COLO829 (cell line): ENCODE measurements around the gene ERVK3-1.
A peak's percentile ranks its signal among the peaks of the same experiment; 100 is the strongest.
"Not testable (repeated sequence)": the region's sequence is repeated elsewhere in the genome, so short reads cannot be mapped to it uniquely, and the experiment has no call there.

Experiments used
- DNase-seq: peaks from one replicate; pipeline ENCODE4 v3.0.0; 2012; ENCODE audit warnings: low spot score

The ERVK3-1 gene

DNA sequence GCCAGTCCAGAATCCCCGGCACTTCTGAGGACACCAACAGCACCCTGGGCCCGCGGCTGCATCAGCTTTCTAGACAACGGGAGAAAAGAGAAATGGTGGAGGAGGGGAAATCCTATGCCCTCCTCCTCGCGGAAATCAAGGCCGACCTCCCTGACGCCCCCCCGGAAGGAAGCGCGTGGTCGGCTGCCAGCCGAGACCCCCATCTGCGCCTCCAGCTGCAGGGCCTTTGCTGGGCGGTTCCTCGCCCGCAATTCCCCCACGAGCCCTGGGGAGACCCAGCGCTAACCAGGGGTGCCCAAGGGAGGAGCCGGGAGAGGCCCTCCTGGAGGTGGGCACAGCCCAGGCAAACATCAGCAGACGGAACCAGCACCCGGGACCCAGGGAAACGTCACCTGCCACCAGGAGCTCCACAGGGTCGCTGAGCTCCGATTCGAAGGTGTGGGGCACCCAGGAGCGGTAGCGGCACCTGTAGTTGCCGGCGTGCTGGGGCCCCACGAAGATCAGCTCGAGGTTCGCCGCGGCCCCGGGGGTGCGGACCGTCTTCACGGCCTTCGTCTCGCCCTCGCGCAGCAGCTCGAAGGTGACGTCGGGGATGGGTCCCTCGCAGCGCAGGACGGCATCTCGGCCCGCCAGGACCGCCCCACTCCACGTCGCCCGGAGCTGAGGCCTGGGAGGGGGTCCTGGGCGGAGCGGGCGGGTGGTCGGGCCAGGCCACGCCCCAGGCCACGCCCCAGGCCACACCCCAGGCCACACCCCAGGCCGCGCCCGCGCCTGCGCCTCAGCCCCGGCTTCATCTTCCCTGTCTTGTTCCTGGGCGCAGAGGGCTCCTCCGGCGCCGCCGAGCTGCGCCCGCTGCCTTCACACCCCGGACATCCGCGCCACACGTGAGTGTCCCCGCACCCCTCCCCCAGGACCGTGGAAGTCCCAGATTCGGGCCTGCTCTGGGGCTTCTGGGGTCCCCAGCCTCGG lies 42.1 kb downstream of the ERVK3-1 start:
- DNase-seq: peak; percentile 63

DNA sequence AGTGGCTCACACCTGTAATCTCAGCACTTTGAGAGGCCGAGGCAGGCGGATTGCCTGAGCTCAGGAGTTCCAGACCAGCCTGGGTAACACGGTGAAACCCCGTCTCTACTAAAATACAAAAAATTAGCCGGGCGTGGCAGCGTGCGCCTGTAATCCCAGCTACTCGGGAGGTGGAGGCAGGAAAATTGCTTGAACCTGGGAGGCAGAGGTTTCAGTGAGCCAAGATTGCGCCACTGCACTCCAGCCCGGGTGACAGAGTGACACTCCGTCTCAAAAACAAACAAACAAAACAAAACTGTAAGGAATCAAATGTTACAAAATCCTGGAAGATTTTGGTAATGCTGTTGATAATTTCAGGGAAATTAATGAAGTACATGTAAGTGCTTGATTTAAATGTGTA lies 42.9 kb downstream of the ERVK3-1 start:
- DNase-seq: not testable (repeated sequence)

DNA sequence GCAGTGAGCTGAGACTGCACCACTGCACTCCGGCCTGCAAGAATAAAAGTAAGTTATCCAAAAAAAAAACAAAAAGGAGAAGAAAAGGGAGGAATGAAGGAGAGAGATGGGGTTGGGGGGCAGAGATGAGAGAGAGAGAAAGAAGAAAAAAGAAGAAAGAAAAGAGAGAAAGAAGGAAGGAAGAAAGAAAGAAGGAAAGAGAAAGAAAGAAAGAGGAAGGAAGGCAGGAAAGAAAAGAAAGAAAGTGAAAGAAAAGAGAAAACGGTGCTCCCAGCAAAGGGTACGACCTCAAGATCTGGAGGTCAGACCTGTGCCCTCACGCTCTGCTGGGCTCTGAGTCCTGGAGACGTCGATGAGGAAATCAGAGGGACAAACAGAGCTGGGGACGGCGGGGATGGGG lies 44.4 kb downstream of the ERVK3-1 start:
- DNase-seq: no peak

DNA sequence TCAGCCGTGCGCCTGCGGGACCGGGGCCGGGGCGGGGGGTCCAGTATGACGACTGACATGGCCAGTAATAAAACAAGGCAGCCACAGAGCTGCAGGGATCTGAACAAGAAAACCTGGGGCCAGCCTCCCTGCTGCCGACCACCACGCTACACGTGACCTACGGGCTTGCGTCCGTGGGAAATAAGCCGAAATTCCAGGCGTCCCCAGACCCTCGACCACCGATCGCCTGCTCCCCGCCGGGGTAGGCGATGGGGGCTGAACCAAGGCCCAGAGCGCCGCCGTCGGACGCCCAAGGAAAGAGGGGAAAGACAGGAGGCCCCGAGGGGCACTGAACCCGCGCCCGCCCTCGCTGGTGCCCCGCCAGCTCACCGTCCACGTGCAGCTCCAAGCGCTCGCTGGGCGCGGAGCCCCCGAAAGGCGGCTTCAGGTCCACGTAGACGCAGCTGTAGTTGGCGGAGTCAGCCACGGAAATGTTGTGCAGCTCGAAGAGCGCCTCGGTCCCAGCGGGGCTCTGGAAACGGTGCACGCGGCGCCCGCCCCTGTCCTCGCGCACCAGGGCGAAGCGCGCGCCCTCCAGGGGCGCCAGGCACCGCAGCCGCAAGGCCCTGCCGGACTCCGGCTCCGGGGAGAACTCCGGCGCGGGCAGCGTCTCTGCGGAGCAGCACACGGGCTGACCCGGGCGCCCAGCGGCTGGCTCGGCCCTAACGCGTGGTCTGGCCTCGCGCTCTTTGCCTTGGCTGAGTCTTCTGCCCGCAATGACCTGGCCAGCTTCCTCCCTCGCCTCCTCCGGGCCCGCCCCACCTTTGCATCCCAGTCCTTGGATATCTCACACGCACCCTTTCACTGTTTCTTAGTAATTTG lies 45.1 kb downstream of the ERVK3-1 start:
- DNase-seq: no peak

DNA sequence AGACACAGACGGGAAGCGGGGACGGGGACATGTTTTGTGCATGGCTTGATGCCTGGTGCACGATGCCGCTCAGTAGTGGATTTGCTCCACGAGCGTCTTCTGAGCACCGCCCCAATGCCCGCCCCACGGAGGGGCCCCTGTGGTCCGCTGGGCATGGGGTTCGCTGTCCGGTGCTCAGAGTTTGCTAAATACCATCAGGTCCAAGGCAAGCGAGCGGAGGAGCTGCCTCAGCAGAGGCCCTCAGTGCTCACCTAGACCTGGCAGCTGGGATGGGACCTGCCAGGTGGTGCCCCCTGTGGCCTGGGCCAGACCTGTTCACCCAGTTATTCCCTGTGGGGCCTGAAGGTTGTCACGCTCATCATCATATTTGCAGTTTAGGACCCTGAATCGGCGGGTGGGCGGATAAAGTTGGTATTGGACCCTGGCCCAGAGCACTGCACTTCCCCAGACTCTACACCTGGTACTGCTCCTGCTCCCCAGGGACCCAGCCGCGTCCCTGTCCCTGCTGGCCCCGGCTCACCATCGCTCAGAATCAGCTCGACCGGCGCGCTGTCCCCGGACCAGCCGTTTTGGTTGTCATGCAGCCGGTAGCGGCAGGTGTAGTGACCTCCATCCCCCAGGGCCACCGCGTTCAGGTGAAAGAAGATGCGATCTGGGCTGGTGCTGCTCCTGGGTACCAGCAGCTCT lies 45.8 kb downstream of the ERVK3-1 start:
- no peak for DNase-seq

DNA sequence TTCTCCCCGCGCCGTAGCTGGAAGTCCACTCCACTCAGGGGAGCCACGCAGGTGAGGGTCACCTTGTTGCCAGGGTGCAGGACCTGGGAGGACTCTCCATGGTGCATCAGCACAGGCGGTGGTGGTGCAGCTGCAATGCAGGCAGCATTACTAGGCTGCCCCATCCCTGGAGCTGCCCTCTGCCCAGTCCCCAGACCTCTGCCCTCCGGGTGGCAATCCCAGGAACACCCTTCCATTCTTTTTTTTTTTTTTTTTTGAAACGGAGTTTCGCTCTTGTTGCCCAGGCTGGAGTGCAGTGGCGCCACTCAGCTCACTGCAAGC lies 46.3 kb downstream of the ERVK3-1 start:
- DNase-seq: no peak

DNA sequence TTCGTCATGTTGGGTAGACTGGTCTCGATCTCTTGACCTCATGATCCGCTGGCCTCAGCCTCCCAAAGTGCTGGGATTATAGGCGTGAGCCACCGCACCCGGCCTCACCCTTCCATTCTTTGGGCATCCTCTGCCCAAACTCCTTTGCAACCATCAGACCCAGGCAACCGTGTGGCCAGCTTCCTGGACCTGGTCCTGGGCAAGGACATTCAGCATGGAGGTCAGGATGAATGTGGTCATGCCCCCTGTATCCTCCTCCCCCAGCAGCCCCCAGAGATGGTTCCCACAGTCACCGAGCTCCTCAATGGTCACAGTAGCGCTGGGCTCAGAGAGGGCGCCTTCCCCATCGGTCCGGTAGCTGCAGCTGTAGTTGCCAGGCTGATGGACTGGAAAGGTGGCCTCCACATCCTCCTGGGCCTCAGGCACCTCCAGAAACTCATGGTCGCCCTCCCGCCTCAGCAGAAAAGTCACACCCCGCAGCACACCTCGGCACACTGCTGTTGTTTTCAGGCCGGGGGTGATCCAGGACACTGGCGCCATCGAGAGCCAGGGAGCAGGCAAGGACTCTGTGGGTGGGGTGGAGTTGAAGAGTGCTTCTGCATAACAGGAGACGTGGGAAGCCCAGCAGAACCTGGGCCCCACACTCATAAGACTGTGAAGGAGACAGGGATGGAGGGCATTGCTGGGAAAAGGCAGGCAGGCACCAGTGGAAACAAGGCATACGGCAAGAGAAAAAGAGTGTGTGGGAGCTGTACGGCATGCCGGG lies 47.0 kb downstream of the ERVK3-1 start:
- no peak for DNase-seq

DNA sequence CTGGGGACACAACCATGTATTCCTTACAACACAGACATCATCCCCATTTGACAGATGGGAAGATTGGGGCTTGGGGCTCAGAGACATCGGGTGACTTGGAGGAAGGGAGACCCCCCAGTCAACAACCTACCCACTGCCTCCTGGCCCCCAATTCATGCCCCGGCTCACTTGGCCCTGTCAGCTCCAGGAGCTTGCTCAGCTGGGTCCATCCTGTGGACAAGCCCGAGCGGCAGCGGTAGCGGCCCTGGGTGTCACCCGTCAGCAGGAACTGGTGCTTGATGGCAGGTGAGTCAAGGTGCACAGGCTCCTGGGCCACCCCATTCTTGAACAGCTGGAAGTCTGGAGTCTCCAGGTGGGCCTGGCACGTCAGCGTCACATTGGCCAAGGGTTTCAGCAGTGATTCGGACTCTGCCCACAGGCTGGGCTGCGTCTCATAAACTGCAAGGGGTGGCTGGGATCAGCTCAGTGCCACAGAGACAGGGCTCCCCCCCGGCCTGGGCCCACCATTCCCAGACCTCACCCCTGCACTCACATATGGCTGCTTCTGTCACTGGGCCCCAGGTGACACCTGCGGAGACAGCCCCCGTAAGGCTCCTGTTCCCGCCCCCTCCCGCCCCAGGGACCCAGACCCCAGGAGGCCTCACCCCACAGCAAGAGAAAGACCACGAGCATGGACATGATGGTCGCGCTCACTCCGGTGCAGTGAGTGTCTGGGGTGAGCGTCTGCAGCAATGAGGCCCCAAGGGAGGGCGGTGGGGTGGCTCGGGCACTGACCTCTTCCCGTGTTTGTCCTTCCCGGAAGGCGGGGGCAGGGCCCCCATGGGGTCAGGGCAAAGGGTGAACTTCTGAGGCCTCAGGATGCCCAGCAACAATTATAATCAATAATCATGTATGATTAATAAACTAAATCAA lies 47.8 kb downstream of the ERVK3-1 start, which contains the start of gene A1BG:
TSS of gene A1BG (minus strand) at position 733 of the 912 bp plus-strand sequence. CDS start at position 678, 55 bp downstream.
- no peak for DNase-seq

DNA sequence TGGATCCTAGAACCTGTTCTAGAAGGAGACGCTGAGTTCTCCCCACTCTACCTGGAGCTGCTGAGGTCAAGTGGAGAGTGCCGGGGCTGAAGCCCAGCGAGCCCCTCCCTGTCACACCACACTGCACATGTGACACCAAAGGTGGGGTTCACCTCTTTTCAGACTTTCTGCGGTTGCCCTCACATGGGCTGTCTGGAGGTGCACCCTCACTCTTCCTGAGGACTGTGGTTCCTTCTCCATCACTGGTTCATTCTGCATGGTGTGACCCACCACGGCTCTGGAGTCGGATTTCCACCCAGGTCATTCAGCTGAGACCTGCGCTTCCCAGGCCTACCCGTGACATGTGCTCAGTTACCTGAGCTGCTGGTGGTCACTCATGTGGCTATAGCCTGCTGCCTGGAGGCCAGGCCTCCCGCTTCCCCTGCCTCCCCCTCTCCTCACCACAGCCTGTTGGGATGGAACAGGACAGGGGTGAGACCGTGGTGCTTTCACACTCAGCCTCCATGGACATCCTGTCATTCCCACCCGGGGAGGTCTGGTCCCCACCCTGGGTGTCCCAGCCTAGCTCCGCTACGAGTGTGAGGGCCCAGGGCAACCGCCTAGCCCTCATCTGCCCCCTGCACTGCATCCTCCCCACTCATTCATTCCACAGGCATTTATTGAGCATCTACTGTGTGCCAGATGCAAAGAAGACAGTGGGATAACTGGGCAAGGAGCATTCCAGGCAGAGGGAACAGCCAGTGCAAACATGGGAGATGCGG lies 48.7 kb downstream of the ERVK3-1 start:
- no peak for DNase-seq

DNA sequence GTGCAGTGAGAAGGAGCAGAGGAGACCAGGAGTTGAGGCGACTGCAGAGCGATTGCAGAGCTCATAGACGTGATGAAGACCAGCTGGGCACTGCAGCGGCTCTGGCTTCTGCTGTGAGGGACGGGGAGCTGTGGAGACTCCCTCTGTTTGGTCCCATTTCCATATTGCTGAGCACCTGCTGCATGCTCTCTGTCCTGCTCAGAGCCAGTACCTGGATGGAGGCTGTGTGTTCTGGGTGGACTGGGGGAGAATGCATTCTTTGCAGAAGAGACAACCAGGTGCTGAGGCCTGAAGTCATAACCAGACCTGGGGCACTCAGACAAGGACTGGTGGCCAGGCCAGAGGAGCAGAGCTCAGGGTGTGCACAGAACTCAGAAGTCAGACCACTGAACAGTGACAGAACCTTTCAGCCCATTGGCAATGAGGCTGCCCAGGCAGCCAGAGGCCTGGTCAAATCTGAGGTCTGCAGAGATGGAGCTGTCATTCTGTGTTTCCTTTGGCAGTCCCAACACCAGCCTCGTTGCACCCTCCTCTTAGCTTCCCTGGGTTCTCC lies 49.4 kb downstream of the ERVK3-1 start:
- DNase-seq: no peak

DNA sequence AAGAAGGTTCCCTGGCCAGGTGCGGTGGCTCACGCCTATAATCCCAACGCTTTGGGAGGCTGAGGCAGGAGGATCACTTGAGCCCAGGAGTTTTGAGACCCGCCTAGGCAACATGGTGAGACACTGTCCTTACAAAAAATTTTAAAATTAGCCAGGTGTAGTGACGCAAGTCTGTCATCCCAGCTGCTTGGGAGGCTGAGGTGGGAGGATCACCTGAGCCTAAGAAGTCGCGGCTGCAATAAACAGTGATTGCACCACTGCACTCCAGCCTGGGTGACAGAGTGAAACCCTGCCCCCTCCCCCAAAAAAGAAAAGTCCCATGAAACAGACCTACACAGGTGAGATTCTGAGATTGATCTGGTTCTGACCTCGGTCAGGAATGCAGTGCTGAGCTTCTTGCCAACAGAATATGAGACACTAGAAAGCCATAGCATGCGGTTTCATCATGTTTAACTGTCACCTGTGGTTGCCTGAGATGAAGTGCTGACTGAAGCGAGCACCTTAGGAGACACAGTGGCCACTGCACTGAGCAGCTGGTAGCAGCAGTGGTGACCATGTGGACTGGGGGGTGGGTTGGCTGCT lies 50.1 kb downstream of the ERVK3-1 start:
- DNase-seq: no peak

DNA sequence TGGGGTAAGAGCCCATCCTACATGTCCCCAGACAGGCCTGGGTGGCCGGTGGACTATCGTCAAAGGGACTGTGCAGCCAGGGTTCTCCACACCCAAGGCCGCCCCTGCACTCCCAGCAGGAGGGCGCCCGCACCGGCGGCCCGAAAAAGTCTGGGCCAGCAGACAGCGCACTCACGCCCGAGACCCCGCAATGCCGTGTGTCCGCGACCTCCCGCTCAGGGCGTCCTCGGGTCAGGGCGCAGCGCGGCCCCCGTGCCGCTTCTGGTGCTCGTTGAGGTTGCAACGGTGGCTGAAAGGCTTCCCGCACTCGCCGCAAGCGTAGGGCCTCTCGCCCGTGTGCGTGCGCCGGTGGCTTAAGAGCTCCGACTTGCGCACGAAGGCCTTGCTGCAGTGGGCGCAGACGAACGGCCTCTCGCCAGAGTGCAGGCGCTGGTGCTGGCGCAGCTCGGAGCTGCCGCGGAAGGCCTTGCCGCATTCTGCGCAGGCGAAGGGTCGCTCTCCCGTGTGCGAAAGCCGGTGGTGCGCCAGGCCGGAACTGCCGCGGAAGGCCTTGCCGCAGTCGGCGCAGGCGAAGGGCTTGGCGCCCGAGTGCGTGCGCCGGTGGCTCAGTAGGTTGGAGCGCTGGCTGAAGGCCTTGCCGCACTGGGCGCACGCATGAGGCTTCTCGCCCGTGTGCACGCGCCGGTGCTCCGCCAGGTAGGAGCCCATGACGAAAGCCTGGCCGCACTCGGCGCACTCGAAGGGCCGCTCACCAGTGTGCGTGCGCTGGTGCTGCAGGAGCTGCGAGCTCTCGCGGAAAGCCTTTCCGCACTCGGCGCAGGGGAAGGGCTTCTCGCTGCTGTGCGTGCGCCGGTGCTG lies 51.0 kb downstream of the ERVK3-1 start:
- no peak for DNase-seq

DNA sequence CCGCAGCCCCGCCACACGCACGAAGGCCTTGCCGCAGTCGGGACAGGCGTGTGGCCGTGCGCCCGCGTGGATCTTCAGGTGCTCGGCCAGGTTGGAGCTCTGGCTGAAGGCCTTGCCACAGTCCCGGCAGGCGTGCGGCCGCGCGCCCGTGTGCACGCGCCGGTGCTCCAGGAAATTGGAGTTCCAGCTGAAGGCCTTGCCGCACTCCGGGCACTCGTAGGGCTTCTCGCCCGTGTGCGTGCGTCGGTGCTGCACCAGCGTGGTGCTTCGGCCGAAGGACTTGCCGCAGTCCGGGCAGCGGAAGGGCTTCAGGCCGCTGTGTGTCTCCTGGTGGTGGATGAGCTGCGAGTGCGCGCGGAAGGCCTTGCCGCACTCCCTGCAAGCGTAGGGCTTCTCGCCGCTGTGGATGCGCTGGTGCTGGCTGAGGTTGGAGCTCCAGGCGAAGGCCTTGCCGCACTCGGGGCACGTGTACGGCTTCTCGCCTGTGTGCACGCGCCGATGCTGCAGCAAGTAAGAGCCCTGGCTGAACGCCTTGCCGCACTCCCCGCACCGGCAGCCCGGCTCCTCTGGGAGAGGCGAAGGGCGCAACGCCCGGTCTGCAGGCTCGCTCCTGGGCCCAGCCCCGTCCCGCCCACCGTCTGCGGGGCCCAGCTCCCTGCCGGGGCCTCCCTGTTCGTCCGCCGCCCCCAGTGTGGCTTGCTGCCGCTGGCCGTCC lies 51.7 kb downstream of the ERVK3-1 start:
- DNase-seq: no peak

DNA sequence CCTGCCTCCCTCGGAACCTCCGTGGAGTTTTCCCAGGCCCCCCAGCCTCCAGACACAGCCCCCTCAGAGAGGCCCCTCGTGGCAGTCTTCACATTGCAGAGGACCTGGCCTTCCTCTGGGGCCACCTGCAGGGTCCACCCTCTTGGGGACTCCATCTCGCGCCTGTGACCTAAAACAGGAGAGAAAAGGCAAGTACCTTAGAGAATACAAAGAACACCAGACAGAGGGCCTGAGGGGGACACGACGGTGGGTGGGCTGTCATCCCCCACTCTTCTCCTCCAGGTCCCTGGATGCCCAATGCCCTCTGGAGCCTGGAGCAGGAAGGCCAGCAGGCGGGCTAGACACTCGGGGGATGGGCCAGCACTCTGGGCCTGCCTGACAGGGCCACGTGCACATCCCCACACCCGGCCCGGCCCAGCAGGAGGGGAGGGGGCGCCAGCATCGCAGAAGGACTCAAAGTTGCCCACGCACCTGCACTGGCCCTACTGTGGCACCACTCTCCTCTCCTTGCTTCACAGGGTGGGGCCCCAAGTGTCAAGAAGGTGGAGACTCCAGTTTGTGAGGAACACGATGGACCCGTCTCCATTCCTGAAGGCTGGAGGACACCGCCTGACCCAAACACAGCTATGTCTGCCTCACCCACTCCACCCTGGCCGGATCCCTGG lies 52.4 kb downstream of the ERVK3-1 start:
- DNase-seq: no peak

DNA sequence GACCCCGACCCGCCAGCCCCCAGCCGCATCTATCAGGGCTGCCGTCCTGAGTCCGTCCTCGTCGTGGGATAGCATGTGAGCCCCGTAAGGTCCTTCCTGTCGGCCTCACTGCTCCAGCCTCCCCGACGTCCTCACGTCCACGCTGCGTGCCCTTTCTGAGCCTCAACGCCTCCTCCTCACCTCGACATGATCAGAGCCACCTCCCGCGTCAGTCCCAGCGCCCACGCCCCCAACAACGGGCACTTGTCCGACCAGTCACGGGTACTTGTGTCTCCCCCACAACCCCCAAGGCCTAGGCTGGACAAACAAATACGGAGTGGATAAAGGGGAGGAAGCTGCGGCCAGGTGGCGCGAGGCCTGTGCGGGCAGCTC lies 56.7 kb downstream of the ERVK3-1 start:
- peak; percentile 40 for DNase-seq

DNA sequence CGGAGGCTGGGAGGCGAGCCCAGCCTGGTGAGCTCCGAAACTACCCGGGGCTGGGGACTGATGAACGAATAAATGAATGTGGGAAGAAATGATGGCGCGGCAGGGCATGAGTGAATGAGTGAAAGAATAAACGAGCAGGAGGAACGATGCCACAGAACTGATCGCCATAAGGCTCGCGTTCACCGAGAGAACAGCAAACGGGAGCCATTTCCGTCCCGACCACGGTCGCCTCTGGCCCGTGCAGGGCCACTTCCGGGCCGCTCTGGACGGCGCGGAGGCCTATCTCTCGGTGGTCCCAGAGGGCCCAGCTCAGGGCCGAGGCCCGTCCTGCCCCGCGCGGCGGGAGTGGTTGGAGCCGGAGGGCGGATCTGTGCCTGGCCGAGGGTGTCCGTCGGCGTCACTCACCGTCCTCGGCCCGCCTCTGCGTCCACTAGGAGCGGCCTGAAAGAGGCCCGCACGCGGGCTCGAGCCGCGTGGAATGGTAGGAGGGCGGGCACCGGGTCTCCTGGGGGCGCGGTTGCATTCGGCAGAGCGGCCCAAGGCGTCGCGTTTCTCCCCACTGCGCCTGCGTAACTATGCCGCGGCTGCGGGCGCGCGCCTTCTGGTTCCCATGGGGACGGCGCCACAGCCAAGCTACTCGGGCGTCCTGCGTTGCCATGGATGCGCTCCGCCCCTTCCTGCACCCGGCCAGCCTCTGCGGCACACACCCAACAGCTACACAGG lies 57.3 kb downstream of the ERVK3-1 start, which contains the start of gene ZNF497:
TSS of gene ZNF497 (minus strand) at position 480 of the 723 bp plus-strand sequence. CDS start 5,116 bp downstream, outside the sequence.
- peak; percentile 99 for DNase-seq
